NOMO-1 treated with DMSO at 0.1 percent for 48 hours (cell line): Measurements from ENCODE around the gene THSD4.
"Not testable (repeated sequence)": the region's sequence is repeated elsewhere in the genome, so short reads cannot be mapped to it uniquely, and the experiment has no call there.

Experiments
- DNase-seq: peaks from one replicate; lab custom pipeline; 2025; ENCODE audit not compliant: unreplicated experiment; lab: John Stamatoyannopoulos, UW

The THSD4 gene

DNA sequence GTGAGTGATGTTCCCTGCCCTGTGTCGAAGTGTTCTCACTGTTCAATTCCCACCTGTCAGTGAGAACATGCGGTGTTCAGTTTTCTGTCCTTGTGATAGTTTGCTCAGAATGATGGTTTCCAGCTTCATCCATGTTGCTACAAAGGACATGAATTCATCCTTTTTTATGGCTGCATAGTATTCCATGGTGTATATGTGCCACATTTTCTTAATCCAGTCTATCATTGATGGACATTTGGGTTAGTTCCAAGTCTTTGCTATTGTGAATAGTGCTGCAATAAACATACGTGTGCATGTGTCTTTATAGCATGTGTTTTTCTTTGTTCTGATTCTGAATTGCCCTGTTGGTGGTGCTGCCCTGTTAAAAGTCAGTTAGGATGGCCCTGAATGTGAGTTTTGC, 204.2 kb downstream of the THSD4 start:
- DNase-seq = not testable (repeated sequence)

DNA sequence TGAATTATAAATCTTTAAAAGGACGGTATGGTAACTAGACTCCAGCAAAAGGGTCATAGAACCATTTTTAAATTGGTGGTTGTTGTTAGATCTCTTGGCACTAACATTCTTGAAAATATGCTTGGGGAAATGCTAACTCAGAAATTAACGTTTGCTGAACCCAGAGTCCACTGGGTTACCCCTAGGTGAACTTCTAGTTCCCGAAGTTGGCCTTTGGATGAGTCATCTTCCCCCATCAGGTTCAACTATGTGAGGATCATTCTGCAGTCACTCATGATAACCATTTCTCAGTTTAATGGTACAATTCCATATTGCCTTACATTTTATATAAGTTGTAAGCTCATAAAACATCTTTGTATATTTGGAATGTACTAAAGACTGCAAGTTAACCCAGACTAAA, 204.7 kb downstream of the THSD4 start:
- DNase-seq = no peak

DNA sequence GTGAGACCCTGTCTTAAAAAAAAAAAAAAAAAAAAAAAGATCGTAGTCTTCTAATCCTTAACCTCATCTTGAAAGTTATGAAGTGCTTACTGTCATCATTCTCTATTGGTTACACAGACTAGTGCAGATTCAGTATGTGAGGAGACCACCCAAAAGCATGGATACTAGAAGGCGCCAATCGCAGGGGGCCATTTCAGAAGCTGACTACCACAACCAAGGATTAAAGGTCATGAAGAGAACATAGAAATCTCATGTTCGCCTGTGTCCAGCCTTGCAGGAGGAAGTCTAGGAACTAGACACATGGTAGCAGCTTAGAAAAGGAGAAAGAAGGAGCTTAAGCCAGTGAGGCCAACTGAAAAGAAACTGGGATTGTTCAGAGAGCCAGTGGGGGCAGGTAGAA, 207.8 kb downstream of the THSD4 start:
- no peak for DNase-seq

DNA sequence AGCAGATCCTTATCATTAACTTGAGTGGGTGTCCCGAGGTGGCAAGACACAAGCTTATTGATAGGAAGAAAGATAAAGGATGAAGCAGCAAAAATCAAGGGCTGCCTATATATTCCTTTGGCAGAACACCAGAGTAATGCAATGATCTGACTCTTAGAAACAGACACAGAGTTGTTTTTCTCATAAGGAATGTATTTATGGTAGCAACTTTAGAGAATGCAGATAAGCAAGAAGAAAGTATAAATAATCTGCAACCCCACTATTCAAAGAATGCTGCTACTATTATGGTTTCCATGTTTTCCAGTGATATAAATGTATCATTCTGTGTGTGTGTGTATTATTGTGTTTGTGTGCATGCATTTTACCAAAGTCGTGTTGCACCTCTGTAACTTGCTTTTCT, 208.3 kb downstream of the THSD4 start:
- no peak for DNase-seq

DNA sequence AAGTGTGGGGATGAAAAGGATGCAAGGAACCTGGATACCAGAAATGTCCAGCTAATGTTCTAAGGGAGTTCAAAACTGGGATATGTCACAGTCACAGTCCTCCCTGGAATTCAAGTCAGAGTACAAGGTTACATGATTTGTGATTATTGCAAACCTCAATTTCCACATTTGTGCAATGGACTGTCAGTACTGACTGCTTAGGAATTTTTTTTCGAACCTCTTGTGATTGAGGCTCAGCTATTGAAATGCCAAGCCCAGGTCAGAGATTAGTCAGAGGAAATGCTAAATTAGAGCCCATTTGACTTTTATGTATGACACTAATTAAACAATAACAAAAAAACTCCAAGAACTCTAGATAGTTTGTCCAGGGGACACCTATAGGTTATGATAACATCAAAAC, 210.2 kb downstream of the THSD4 start:
- DNase-seq = no peak

DNA sequence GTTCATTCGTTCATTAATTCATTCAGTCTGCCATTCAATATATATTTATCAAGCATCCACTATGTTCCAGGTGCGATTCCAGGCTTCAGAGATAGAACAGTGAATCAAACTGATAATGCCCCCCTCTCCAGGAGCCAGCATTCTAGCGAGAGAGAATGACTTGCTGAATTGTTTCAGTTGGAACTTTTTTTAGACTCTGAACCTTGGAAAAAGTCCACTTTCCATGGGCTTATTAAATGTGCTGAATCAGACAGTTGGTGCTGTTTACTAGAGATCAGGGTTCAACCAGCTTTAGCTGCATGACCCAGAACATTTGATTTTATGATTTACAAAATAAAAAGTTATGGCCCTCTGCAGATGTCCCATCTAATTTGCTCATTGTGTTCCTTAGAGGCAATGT, 213.2 kb downstream of the THSD4 start:
- no peak for DNase-seq

DNA sequence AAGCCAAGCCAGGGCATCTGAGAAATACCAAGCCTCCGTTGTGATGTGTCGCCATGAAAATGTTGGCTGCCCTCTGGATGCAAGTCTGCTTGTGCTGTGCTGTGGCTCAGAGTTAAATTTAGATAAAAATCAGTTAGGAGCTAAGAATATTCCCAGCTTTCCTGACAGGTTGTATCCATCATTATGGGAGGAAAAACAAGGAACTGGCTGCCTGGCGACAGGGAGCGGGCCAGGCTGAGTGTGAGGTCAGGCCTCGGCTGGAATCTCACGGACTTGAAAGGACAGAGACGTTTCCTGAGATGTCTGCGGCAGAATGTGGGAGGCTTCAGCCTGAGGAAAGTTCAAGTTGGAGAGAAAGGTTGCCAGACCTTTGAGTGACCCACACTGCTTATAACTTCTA, 213.8 kb downstream of the THSD4 start:
- DNase-seq = no peak

DNA sequence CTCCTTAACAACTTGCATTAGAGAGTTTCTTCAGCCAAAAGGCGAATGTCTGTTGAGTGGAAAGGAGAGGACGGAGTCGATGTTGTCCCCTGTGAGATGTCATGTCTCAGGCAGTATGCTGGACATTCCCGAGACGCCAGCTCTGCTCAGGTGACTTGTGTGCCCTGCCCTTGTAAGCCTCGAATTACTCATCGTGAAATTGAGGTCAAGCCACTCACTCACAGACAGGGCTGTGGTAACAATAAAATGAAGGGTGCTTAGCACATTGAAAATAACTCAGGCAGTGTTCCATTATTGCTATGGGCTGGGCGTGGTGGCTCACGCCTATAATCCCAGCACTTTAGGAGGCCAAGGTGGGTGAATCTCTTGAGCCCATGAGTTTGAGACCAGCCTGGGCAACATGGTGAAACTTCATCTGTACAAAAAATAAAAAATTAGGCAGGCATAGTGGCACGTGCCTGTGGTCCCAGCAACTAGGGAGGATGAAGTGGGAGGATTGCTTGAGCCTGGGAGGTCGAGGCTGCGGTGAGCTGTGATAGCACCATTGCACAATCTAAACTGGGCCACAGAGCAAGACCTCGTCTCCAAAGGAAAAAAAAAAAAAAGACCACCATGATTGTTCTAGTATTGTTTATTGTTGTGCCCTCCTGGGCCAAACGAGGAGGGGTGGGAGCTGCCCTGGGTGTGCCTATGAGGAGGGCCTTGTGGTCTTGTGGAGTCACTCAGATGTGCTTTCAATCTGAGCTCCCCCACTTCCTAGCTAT, 214.4 kb downstream of the THSD4 start:
- no peak for DNase-seq

DNA sequence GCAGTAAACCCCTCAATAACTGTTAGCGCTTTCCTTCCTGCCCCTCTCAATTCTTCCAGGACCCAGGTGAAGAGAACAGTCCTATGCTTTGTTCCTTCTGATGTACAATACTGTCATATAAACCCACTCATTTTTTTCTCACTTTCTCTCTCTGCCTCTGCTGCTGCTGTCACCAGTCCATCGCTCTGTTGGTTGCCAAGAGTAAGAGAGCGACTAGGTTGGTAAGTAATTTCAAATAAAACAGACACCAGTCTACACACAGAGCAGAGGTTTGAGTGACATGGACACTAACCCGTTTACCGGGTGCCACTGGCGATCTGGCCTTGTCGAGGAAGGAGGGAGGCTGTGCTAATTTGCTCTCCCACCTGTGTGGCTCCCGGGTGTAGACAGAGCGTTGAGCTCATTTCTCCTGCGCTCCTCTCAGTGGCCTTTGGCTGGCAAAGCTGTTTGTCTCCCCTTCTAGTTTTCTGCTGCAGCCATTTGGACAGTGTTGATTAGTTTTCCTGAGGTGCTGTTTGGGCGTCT, 215.4 kb downstream of the THSD4 start:
- no peak for DNase-seq

DNA sequence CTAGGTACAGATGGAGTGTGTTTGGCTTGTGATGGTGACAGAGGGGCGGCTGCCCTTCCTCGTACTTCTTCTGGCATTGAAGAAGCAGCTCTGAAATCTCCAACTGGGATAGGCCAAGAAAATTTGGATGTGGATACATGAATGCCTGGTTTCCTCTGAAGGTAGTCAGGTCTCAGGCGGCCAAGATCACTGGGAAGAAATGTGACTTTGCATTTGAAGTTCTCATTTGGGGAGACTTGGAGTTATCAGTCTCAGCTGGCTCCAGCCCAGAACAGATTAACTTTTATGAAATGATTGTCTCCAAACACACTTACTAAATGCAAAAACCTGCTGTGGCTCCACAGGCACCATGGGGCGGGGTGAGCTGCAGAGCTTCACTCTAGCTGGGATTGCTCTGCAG, 215.9 kb downstream of the THSD4 start:
- no peak for DNase-seq

DNA sequence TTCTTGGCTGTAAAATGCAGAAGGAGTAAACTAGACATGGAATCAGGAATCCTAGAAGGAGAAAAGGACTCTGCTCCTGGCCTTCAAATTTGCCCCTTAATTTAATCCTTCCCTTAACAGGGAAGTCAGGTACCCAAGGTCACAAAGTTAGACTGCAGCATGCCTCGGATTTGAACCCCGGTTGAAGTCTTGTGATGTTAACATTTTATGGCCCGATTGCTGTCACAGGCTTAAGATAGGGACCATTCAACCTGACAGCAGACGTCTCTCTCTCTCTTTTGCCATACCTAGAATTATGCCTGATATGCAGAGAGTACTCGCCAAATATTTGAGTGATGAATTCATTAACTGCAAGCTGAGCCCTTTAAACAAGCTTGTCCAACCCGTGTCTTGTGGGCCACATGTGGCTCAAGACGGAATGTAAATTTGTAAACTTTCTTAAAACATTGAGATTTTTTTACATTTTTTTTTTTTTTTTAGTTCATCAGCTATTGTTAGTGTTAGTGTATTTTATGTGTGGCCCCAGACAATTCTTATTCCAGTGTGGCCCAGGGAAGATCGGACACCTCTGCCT, 217.2 kb downstream of the THSD4 start:
- DNase-seq = no peak

DNA sequence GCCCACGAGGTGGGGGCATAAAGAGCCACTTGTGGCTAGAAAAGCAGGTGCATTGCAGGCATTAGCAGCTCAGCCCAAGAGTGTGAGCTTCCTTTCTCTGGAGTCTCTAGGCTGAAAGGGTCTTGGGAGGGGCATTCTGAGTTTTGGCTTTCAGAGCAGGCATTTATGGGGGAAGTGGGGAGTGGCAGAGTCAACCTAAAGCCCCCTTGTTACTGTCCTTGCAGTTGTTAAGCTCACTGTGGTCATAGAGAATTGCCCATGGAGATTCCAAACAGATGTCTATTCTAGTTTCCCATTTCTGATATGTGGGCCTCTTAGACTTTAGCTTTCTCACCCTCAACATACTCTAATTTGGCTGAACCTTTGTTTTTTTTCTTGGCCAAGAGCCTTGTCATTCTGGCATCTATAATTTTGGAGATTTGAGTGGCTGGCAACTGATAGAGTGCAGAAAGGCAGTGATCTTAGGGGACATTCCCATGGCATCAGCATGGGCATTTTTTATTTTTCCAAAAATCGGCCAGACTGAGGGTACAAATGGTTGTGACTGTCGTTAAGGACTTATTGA, 217.9 kb downstream of the THSD4 start:
- DNase-seq = no peak

DNA sequence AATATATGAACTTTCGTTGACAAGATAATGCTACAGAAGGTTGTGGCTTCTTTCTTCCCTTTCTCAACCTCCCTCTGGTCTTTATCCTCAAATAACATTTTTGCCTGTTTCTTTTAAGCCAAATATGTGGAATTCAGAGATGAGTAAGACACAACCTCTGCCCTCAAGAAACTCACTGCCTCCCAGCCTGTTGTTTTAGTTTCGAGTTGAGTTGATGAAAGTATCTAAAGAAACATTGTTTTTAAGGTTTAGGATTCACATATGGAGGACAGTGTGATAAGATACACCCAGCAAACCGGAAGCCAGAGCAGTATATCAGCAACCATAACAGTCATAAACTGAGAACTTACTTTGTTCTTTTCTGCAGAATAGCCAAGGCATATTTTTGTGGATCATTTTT, 218.6 kb downstream of the THSD4 start:
- DNase-seq = no peak

DNA sequence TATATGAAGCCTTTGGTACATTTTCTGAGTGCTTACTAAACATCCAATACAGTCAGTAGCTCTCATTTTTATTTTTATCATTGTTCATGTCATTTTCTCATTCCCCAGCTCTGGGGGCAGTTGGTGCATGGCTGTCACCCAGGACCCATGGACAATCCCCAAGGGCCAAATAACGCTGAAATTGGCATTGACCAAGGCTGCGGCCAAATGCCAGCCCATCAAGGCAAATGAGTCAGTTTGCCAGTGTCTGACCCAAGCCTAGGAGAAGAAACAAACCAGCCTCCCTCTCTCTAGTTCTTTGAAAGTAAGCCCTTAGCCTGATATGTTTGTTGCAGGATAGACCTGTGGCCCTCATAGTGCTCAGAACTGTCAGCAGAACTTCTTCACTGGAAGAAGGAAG, 219.2 kb downstream of the THSD4 start:
- no peak for DNase-seq

DNA sequence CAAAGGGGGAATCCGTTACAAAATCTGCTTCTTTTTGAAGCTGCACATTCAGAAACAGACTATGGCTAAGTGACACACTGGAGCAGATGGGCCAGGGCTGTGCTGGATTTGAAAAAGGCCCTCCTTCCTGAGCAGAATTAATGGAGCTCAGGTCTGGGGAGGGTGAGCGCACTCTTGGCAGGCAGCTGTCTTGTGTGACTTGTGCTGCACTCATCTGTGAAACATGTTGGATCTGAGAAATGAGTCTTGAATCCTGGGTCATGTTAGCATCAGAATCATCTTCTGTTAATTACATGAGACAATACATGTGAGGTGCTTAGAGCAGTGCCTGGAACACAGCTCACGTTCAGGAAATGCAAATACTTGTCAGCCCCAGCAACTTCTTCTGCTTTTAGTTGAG, 219.6 kb downstream of the THSD4 start:
- DNase-seq = no peak

DNA sequence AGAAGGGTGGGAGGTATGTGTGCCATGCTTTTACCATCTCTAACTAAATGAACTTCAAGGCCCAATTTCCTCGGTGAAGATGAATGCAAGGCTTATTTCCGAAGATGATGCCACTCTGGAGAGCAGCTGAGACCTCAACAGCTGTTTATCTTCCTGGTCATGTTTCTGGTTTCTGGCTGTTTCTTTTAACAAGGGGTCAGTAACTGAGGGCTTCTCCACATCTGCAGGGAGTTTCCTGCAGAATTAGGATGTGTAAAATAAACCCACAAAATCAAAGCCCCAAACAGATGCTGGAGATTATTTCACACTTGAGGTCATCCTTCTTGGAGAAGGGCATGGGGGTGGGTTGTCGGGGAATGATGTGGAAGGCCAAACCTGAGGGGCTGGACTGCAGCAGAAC, 220.3 kb downstream of the THSD4 start:
- DNase-seq = no peak

DNA sequence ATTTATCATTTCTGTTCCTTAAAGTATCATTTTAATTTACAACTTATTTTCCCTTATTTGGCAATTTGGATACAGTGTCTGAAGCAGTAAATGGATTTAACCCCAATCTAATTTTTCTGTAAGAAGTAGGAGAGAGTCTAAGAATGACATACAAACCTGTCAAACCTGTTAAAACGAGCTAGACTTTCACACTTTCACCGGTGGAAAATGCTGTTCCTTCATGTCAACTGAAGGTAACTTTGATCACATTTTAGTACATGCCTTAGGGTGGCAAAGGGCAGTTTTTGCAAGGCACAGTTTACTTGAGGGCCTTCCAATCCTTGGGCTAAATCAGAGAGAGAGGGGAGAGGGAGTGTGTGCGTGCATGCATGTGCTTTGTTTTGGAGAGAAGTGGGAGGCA, 221.4 kb downstream of the THSD4 start:
- no peak for DNase-seq

DNA sequence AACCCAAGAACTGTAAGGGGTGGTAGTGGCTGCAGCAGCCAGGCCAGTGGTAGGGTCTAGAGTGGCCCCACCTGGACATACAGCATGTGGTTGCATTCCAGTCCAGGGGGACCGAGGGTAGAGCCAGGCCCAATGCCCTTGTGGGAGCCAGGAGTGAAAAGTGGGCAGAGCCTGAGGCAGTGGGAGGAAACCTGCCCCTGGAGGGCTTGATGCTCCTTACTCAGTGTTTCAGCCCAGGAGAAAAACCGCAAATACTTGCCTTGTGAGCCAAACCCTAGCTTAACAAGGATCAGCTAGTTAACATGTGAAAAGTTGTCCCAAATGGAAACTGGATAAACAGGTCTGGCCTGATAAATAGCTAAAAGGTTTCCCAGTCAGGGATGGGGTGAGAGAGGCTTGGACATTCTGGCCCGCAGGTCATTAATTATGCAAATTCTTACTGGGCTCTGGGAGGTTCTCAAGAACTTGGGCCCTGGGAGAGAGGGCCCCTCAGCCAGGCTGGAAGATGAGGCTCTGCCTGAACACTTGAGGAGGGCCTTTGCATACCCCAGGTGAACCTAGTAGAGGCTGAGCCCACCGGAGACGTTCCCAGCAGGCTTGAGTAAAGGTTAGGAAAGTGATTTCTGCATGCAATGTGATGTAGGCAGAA, 222.1 kb downstream of the THSD4 start:
- no peak for DNase-seq

DNA sequence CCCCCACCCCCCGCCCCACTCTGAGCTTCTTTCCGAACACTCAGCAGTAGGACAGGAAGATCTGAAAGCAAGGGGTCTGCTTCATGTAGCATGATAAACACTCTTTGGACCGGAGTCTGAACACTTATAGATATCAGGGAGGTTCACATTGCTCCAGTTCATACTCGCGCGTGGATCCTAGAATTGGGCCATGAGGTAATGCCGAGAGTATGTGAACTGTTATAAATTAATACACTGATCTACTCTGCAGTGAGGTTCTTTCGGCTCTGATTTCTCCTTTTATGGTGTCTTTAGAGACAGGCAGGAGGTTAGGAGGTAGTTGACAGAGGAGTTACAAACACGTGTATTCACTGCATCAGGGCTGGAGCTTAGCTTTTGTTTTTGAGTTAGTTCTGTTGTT, 223.0 kb downstream of the THSD4 start:
- DNase-seq = no peak

DNA sequence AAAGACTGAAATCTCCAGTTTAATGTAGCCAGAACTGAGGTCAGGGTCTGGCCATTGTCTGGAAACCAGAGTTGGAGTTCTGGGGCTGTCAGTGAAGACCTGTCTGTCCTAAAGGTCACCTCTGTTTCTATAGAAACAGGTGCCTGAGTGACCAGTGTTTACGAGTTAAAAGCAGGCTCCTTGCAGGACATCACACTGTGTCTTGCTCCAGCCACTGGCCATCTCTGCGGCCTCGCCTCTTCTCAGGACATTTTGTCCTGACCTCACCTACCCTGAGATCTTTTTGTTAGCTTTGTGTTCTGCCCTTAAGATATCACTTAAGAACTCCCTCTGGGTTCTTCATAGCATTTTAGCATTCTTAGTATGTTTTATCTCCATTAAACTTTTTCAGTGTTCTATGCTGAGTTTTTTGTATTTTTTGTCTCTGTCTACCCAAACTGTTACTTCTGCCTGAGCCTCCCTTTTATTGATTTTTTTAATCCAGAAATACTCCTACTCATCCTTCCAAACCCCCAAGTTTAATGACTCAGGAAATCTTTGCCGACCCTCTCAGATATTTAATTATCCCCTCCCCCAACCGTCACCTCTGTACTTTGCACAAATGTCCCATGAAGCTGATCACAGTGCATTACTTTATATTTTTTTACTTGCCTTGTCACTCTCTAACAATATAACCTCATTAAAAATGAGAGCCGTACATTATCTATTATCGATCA, 223.7 kb downstream of the THSD4 start:
- DNase-seq = no peak

DNA sequence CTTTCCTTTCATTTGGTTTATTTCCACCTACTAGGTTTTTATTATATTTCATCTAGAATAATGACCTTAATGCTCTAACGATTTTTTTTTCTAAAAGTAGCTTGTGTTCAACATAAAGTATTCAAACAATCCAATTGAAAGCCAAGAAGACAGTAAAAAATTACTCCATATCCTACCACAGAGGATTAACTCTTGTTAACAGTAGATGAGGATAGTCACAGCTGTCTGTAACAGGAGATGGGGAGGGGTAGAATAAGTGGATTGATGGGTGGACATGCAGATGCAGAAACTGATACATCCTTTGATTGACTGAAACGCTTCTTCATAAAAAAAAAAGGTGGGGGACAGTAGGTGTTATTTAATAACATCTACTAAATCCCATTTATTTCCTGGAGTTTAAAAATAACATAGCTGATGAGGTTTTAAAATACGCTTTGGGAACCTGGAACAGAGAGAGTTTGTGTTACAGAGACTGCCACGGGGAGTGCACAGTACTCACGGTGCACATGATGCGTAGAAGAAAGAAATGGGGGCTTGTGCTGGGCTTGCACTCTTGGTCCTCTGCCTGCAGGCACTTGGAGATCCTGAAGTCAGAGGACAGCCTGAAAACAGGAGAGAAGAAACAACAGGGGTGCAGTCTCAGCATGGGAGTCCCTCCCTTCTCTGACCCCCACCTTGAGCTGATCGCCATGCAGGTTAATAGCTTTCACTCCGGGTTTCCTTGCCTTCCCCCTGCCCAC, 226.7 kb downstream of the THSD4 start:
- no peak for DNase-seq
